ENCODE results near the gene ATPAF2.

ATPAF2 gene

GRCh38 chr17:17970699-17971430 is 68.1 kb downstream of the ATPAF2 start:
- Histone ChIP-seq H3K4me3 (ENCODE audit: severe bottlenecking) (peak overlapping the region; percentile 87), H3K9me3 (ENCODE audit: severe bottlenecking) (no peaks in the 10 kb centered on the region), H3K27ac (ENCODE audit: poor library complexity, severe bottlenecking) (peak overlapping the region; percentile 49), H3K4me1 (ENCODE audit: insufficient read depth, poor library complexity, severe bottlenecking) (peaks cover 6% of the 10 kb centered on the region), H3K27me3 (ENCODE audit: insufficient read depth, poor library complexity, severe bottlenecking) (no peaks in the 10 kb centered on the region), H3K36me3 (ENCODE audit: low read depth) (0 out of 2 replicates have a peak, but pooled peaks cover 3% of the 10 kb centered on the region)
- DNase-seq (ENCODE audit: low spot score) (no peak), ATAC-seq (ENCODE audit: low read depth) (no peak)
- no peak for TF ChIP-seq CTCF (IDR thresholded peaks at IDR 0.05; ENCODE audit: poor library complexity, severe bottlenecking)

All from RWPE2 (cell line).